Loucy (cell line): ENCODE results near the gene TMEM63A.

Experiments
- EZH2phosphoT487 ChIP-seq: fragments of 200-600 bp; IDR thresholded peaks from 2 replicates; pipeline ENCODE4 v1.6.1; 2018; ENCODE audit warnings: antibody characterized with exemption, mild to moderate bottlenecking, moderate library complexity, borderline replicate concordance
- TF ChIP-seq, protein P1 (sequence below): fragments of 200-600 bp; sonication (generic); conservative IDR thresholded peaks from 2 replicates; pipeline ENCODE4 v1.5.1; 2014; ENCODE audit warnings: mild to moderate bottlenecking, antibody characterized with exemption, low read length

DNA sequence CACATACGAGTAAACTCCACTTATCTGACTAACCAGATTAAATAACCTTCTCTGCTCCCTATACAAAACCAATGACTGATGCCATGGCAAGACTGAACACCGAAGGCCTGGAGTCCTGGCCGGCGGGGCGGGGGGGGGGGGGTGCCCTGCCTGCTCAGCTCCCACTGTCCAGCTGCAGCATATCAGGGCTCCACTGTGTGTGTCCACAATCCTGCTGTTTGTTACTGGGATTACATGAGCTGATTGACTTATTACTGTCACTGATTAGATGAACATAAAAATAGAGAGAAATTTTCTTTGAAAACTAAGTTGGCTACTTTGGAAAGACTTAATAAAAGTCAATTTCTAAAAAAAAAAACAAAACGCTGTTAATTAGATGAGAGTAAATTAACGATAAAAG lies 24.9 kb downstream of the TMEM63A start:
- TF ChIP-seq, protein P1, sequence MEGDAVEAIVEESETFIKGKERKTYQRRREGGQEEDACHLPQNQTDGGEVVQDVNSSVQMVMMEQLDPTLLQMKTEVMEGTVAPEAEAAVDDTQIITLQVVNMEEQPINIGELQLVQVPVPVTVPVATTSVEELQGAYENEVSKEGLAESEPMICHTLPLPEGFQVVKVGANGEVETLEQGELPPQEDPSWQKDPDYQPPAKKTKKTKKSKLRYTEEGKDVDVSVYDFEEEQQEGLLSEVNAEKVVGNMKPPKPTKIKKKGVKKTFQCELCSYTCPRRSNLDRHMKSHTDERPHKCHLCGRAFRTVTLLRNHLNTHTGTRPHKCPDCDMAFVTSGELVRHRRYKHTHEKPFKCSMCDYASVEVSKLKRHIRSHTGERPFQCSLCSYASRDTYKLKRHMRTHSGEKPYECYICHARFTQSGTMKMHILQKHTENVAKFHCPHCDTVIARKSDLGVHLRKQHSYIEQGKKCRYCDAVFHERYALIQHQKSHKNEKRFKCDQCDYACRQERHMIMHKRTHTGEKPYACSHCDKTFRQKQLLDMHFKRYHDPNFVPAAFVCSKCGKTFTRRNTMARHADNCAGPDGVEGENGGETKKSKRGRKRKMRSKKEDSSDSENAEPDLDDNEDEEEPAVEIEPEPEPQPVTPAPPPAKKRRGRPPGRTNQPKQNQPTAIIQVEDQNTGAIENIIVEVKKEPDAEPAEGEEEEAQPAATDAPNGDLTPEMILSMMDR: no peak
- TF ChIP-seq EZH2phosphoT487: no peak
